Ramos (cell line): ENCODE measurements around the gene EXT2.

Experiments
- in situ Hi-C: fragments of 300-500 bp; cut with MboI; formaldehyde crosslinking; loops from one replicate; pipeline ENCODE4 v1.14.3; 2022; ENCODE audit warnings: low sequenced_read_pairs; ENCODE audit not compliant: unreplicated experiment

EXT2 gene

GRCh38 chr11:44083433-44083832, 12.0 kb upstream of the EXT2 start:
- in situ Hi-C loops, result no loop called here

- in situ Hi-C loops, result no loop called here
Observed at GRCh38 chr11:44083906-44084305, 11.6 kb upstream of the EXT2 start.

GRCh38 chr11:44085330-44085729, 10.1 kb upstream of the EXT2 start:
- in situ Hi-C loops, result no loop called here

- in situ Hi-C loops, result no loop called here
Observed at GRCh38 chr11:44088377-44088776, 7.1 kb upstream of the EXT2 start.

- in situ Hi-C loops, result no loop called here
Observed at GRCh38 chr11:44088871-44089270, 6.6 kb upstream of the EXT2 start.

- in situ Hi-C loops, result loop anchor here (10.0 kb wide), 1 partner anchor 444 kb away; no protein-coding TSS in a partner anchor
Observed at GRCh38 chr11:44090539-44090938, 4.9 kb upstream of the EXT2 start.

GRCh38 chr11:44094260-44094868, 1.1 kb upstream of the EXT2 start:
- in situ Hi-C loops, result loop anchor here (10.0 kb wide), 1 partner anchor 440 kb away; no protein-coding TSS in a partner anchor

GRCh38 chr11:44096360-44097185, 1.1 kb downstream of the EXT2 start:
- in situ Hi-C loops, result loop anchor here (10.0 kb wide), 1 partner anchor 438 kb away; no protein-coding TSS in a partner anchor

GRCh38 chr11:44097821-44098220, 2.3 kb downstream of the EXT2 start:
- in situ Hi-C loops, result loop anchor here (10.0 kb wide), 1 partner anchor 437 kb away; no protein-coding TSS in a partner anchor

GRCh38 chr11:44101098-44101497, 5.6 kb downstream of the EXT2 start:
- in situ Hi-C loops, result no loop called here

GRCh38 chr11:44104481-44105294, 9.2 kb downstream of the EXT2 start:
- in situ Hi-C loops, result no loop called here

- in situ Hi-C loops, result no loop called here
Observed at GRCh38 chr11:44108260-44108659, 12.8 kb downstream of the EXT2 start.

- in situ Hi-C loops, result no loop called here
Observed at GRCh38 chr11:44110231-44110679, 14.8 kb downstream of the EXT2 start.

- in situ Hi-C loops, result no loop called here
Observed at GRCh38 chr11:44112091-44112821, 16.8 kb downstream of the EXT2 start.

GRCh38 chr11:44113018-44113417, 17.5 kb downstream of the EXT2 start:
- in situ Hi-C loops, result no loop called here

GRCh38 chr11:44113572-44113971, 18.1 kb downstream of the EXT2 start:
- in situ Hi-C loops, result no loop called here

GRCh38 chr11:44116234-44116830, 20.9 kb downstream of the EXT2 start:
- in situ Hi-C loops, result no loop called here

GRCh38 chr11:44120169-44120568, 24.7 kb downstream of the EXT2 start:
- in situ Hi-C loops, result no loop called here

- in situ Hi-C loops, result no loop called here
Observed at GRCh38 chr11:44125598-44125997, 30.1 kb downstream of the EXT2 start.

GRCh38 chr11:44126304-44126703, 30.8 kb downstream of the EXT2 start:
- in situ Hi-C loops, result no loop called here
